HG03095 (cell line): ENCODE data around the gene MTREX.

ENCODE experiments used
- ATAC-seq: cut with Tn5 transposase; IDR thresholded peaks from one replicate; pipeline ENCODE4 v1.9.1; 2021; ENCODE audit warnings: moderate library complexity; ENCODE audit not compliant: unreplicated experiment

MTREX gene

GRCh38 chr5:55467862-55468551, 160.2 kb downstream of the MTREX start:
- ATAC-seq: no peak

GRCh38 chr5:55469839-55470238, 162.1 kb downstream of the MTREX start:
- no peak for ATAC-seq

GRCh38 chr5:55470282-55470681, 162.5 kb downstream of the MTREX start:
- ATAC-seq: no peak

GRCh38 chr5:55471468-55471867, 163.7 kb downstream of the MTREX start:
- ATAC-seq: no peak

GRCh38 chr5:55472642-55473041, 164.9 kb downstream of the MTREX start:
- no peak for ATAC-seq
